ENCODE measurements around the gene CPM. TPM values are rescaled to one million over a fixed set of nuclear protein-coding genes. Genes with fewer than 3 reads are reported as not detected.

CPM gene
- total and polyA plus RNA-seq, 2 of the 4 experiments (the other 2 are of a cell fraction): 2.0 to 8.8 TPM

DNA sequence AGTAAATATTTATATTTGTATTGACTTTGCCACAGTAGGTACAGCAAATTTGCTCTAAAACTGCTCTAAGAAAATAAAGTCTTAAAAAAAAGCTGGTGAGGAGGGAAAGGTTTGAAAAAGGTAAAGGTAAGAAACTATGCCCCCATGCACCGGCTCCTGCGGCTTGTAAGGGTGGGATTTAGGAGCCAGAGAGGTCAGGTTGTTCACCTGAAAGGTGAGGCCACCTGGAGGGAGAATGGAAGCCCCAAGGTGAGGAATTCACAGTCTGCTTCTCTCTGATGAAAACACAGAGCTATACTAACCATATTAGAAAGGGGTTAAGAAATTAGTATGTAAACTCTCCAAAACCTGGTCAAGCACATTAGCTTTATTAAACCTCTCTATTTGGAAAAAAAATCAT lies 31.8 kb downstream of the CPM start:
- Histone ChIP-seq H3K79me1 (ENCODE audit: low read depth in 1 of 2, low read length in 2 of 2) (no peaks in the 10 kb centered on the region), H3K4me2 (ENCODE audit: low read depth, low read length) (no peak overlapping the region), H3K27ac (ENCODE audit: insufficient read depth, low read length) (no peak overlapping the region), H3K27me3 (ENCODE audit: control insufficient read depth, insufficient read depth, low read length) (no peaks in the 10 kb centered on the region; the same call in 1 of the 2 replicates), H2BK15ac (ENCODE audit: low read depth, low read length) (no peak overlapping the region), H3K9ac (ENCODE audit: low read depth, low read length) (no peak overlapping the region), H2BK20ac (ENCODE audit: low read depth, low read length) (no peak overlapping the region), H3K14ac (replicated peaks; ENCODE audit: low read depth, low read length) (no peak overlapping the region), H4K91ac (ENCODE audit: insufficient read depth, low read depth, low read length) (no peak overlapping the region), H3K9me3 (ENCODE audit: control insufficient read depth, insufficient read depth, low read length) (no peaks in the 10 kb centered on the region), H2AK9ac (replicated peaks; ENCODE audit: low read depth, low read length, poor library complexity) (no peak overlapping the region), H3K56ac (ENCODE audit: extremely low read depth, insufficient read depth, low read length) (no peak overlapping the region), H2BK120ac (ENCODE audit: low read depth, low read length) (no peak overlapping the region), H4K20me1 (ENCODE audit: insufficient read depth, low read length) (no peaks in the 10 kb centered on the region), H3K9me1 (ENCODE audit: insufficient read depth, low read length) (no peaks in the 10 kb centered on the region; the same call in 1 of the 2 replicates), H3K4me1 (ENCODE audit: control insufficient read depth, insufficient read depth, low read length) (peaks cover 2% of the 10 kb centered on the region; the same call in 1 of the 2 replicates), H2BK5ac (ENCODE audit: low read depth, low read length, poor library complexity, severe bottlenecking) (no peak overlapping the region), H3K36me3 (ENCODE audit: control insufficient read depth, insufficient read depth, low read length) (no peaks in the 10 kb centered on the region), H3K23ac (ENCODE audit: low read depth, low read length) (no peak overlapping the region), H4K8ac (ENCODE audit: low read depth in 2 of 2, low read length in 2 of 2) (no peak overlapping the region), H4K5ac (ENCODE audit: low read depth, low read length) (no peak overlapping the region), H3K4ac (ENCODE audit: low read depth, low read length) (no peak overlapping the region), H3K4me3 (ENCODE audit: insufficient read depth, low read depth, low read length) (no peak overlapping the region), H3K18ac (ENCODE audit: low read depth, low read length) (no peak overlapping the region), H2AFZ (replicated peaks; ENCODE audit: low read length, poor library complexity) (no peak overlapping the region), H2AK5ac (ENCODE audit: low read depth, low read length) (no peak overlapping the region)
- no CpG with 5 or more reads among the region's 2 CpGs for WGBS, 2 experiments (ENCODE audit: extremely low coverage in 2 of 2, insufficient read length in 1 of 2)
- intact Hi-C loops (cut with micrococcal nuclease) (no loop called here), in situ Hi-C loops (cut with MboI; ENCODE audit: low sequenced_read_pairs) (no loop called here), dilution Hi-C loops (cut with HindIII; ENCODE audit: low sequenced_read_pairs, unreplicated experiment) (no loop called here)
- POLR2A ChIA-PET (ENCODE audit: unreplicated experiment): no interaction called here
- CTCF ChIA-PET: interaction anchor here (0.5 to 0.6 kb wide), 2 partner anchors 62 to 151 kb away, joined by 3 read pairs; no protein-coding TSS in a partner anchor
- TF ChIP-seq MAZ (IDR thresholded peaks at IDR 0.05; ENCODE audit: borderline replicate concordance, low read depth, low read length) (no peak), MAFK (IDR thresholded peaks at IDR 0.05; ENCODE audit: low read depth, low read length) (no peak), MXI1 (IDR thresholded peaks at IDR 0.05; ENCODE audit: borderline replicate concordance, low read depth, low read length) (no peak), FOS (IDR thresholded peaks at IDR 0.05; ENCODE audit: low read depth, low read length) (no peak)
- DNase-seq (no peak), ATAC-seq (ENCODE audit: low read depth) (no peak)
- no TSS peak for BruUV-seq (replicated peaks)
